Panc1 (cell line): Measurements from ENCODE around the gene TRIM17.

ENCODE experiments used
- CTCF ChIP-seq: fragments of 450-650 bp; IDR thresholded peaks from 2 replicates; pipeline ENCODE4 v1.5.1; 2017; ENCODE audit warnings: mild to moderate bottlenecking
- POLR2AphosphoS5 ChIP-seq: IDR thresholded peaks from 2 replicates; pipeline ENCODE4 v1.6.1; 2012; ENCODE audit warnings: mild to moderate bottlenecking, low read depth, low read length, moderate library complexity
- REST ChIP-seq, 2 experiments: IDR thresholded peaks; 2 replicates each; pipeline ENCODE4 v1.6.1; 2011 to 2012; ENCODE audit warnings: low read depth in 2 of 2, control low read depth in 1 of 2, low read length in 1 of 2, mild to moderate bottlenecking in 1 of 2, moderate library complexity in 1 of 2; ENCODE audit not compliant: insufficient read depth in 1 of 2

DNA sequence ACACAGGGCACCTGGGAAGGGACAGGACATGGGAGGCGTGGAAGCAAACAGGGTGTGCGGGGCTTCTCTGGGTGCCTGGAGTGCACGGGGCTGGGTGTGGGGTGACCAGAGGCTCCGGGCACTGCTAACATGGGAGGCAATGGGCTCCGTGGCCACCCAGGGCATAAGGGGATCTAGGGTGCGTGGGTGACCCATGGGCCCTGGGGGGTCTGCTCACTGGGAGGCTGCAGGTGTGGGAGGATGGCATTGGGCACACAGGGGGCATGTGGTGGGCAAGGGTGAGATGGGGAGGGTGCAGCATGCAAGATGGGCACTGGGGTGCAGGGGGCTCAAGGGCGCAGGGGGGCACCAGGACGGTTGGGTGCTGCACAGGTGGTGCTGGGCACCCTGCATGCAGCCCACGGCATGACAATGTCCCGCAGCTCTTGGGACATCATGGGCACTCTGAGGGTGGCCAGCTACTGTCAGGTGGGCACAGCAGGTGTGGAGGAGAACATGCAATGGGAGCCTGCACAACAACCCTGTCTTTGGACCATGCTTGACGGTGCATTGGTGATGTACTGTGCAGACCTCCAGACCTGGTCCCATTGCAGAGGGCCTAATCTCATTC, 25.1 kb downstream of the TRIM17 start:
- no peak for TF ChIP-seq CTCF
- TF ChIP-seq POLR2AphosphoS5, result 0 out of 2 replicates have a peak, but pooled peaks have one; percentile 30
- no peak for TF ChIP-seq REST (IDR thresholded peaks at IDR 0.05; ENCODE audit: insufficient read depth in 1 of 2, low read depth in 2 of 2, low read length in 1 of 2)
